RKO (cell line): ENCODE data around the gene PLPP7.

Source experiments
- DNase-seq: peaks from one replicate; pipeline ENCODE4 v3.0.0-alpha.2; 2016; ENCODE audit warnings: low spot score

The PLPP7 gene

DNA sequence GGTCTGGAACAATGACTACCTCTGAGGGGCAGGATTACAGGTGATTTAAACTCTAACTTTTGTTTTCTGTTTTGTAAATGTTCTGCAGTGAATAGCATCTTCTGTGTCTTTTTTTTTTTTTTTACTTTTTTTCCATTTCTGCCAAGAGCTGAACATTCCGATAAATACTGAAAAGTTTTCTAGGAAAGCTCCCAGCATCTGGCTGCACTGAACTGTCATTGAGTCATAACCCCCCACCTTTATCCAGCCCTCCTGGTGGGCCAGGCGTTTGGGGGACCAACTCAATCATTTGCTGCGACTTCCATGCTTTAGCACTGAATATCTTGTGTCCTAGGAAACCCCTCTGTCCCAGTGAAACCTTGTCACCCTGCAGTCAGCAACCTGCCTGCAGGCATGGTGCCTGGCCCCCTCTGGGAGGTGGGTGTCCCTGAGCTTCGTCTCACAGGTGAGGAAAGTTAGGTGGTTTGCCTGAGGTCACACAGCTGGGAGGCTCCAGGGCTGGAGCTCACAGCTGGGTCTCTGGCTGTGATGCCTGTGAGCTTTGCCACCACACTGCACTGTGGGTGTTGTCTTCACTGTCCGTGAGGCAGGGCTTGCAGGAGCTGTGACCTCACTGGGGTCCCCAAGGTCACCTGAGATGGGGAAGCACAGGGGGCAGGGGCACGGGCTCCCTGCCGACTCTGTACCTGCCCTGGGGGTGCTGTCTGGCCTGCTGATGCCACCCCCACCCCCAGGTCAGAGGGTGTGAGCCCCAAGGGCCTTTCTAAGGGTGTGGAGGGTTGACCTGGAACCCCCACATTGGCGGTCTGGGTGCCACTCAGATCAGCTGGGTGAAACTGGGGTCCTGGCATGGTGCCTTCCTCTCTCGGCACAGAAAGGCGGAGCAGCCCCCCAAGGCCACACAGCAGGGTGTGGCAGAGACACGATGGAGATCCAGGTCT lies 14.1 kb downstream of the PLPP7 start:
- DNase-seq: no peak

DNA sequence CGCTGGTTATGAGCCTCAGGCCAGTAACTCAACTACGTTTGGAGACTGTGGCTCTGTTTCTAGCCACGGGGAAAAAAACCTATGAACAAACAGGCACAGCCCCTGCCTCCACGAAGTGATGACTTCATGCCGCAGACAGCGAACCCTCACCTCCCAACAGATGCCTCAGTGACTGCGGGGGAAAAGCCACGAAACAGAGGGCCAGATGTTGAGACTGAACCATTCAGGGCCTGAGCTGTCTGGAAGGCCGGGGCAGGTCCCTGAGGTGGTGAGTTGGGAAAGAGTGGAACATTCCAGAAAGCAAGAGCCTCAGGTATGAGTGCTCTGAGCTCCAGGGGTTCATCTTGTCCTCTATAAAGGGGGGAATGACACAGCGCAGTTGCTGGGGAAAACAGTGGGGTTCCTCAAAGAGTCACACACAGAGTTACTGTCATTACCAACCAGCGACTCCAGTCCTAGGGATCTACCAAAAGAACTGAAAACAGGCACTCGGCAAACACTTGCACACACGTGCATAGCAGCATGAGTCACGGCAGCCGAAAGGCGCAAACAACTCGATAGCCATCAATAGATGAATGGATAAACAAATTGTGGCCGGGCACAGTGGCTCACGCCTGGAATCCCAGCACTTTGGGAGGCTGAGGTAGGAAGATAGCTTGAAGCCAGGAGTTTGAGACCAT lies 15.3 kb downstream of the PLPP7 start:
- no peak for DNase-seq

DNA sequence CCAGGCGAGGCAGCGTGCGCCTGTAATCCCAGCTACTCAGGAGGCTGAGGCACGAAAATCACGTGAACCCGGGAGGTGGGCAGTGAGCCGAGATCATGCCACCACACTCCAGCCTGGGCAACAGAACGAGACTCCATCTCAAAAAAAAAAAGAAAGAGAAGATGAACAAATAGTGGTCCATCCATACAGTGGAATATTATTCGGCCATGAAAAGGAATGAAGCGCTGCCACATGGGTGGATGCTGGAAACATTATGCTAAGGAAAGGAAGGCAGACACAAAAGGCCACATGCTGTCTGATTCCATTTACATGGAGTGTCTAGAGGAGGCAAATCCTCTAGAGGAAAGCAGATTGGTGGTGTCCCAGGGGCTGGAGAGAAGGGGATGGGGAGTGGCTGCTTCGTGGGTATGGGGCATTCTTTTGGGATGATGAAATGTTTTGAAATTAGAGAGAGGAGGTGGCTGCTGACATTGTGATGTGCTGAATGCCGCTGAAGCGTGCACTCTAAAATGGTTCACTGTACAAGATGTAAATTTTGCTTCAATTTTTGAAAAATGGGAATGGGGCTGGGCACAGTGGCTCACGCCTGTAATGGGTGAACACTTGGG lies 17.0 kb downstream of the PLPP7 start:
- DNase-seq: no peak

DNA sequence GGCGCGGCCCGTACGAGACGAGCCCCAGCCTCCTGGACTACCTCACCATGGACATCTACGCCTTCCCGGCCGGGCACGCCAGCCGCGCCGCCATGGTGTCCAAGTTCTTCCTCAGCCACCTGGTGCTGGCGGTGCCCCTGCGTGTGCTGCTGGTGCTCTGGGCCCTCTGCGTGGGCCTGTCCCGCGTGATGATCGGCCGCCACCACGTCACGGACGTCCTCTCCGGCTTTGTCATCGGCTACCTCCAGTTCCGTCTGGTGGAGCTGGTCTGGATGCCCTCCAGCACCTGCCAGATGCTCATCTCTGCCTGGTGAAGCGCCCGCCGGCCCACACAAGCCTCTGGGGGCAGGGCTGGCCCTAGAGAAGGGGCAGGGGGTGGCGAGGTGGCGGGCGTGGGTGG lies 18.5 kb downstream of the PLPP7 start:
- no peak for DNase-seq

DNA sequence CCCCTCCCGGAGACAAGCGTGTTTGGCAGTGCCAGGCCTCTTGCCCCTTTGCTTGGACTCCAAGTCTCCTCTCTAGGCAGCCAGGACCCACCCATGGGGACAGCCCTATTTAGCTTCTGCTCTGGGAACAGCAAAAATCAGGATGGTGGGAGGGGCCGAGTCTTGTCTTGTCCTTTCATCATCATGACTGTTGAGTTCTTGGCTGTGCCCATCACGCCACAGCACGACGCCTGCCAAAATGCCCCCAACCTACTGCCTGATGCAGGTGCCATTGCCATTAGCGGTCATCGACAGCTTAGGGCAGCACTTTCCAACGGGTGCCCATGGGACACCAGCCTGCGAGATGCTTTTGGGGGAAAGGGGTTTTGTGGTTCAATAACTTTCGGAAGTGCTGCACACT lies 18.9 kb downstream of the PLPP7 start:
- no peak for DNase-seq

DNA sequence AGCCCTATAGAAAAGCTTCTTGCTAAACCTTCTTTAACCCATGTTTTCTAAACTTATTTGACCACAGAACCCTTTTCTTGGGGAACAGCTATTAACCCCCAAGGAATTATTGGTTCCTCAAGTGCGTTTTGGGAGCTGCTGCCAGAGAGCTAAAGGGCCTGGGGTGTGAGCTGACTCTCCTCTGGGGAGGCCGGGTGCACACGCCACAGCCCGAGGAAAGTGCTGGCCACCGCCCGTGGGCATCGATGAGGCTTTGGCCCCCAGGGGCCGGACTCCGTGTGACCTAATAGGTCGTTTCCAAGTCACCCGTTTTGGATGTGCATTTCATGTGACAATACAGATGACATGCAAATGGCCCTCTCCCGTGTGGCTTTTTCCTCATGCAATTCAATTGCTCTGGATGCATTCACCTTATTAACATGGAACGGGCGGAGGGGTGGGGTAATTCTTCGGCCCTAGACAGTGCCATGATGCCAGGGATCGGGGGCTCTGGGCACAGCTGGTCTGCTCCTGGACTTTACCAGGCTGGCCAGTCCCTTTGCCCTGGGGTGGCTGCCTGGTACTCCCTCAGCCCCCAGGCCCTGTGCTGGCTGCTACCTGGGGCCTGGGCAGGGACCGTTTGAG lies 19.5 kb downstream of the PLPP7 start:
- no peak for DNase-seq

DNA sequence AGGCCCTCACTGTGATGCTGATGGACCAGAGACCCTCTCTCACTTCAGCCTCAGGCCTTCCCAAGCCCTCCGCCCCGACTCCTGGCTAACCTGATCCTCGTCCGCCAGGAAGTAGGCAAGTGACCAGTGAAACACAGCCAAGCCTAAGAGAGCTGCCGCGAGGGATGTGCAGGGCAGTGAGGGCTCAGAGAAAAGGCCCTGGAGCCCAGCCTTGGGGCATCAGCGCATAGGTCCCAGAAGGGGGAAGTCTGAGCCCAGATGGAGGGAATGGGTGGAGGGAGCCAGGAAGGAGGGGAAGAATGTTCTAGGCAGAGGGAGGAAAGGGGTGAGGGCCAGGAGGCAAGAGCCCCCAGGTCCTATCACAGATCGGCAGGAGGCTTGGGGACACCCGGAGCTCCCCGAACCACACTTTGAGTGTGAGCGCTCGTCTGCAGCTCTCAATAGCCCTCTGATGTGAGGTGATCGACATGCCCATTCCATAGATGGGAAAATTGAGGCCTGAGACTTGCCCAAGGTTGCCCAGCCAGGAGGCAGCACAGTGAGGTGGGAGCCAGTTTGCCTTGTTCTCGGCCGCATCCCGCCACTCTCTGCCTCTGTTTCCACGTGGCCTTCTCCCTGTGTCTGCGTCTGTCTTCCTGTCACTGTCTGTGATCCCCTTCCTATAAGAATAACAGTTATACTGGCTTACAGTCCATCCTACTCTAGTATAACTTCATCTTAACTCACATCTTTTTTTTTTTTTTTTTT lies 20.2 kb downstream of the PLPP7 start:
- no peak for DNase-seq

DNA sequence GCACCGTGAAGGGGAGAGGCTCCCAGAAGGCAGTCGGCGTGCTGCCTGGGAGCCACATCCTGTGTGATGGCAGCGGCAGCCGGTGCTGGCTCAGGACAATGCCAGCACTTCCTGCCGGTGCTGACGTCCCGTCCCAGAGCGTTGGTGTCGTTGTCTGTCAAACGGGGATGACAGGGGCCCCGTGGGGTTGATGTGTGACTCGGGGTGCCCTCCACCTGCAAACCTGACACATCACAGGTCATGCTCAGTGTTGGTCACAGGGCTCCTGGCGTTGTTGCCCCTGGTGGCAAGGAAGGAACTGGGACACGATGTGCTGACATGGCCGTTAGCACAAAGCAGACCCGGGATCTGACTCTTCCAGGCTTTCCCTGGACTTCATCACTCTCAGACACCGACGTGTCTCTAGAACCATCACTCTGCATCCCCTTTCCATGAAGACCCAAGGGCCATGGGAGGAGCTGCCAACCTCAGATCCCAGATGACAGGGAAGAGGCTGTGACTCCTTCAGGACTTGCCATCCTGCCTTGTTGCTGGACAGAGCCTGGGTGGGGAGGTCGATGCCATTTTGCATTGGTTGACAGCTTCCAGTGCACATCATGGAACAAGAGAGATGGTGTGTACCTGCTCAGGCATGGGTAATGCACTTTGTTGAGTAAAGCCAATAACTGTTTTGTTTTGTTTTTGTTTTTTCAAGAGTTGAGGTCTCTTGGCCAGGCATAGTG lies 21.5 kb downstream of the PLPP7 start:
- no peak for DNase-seq

DNA sequence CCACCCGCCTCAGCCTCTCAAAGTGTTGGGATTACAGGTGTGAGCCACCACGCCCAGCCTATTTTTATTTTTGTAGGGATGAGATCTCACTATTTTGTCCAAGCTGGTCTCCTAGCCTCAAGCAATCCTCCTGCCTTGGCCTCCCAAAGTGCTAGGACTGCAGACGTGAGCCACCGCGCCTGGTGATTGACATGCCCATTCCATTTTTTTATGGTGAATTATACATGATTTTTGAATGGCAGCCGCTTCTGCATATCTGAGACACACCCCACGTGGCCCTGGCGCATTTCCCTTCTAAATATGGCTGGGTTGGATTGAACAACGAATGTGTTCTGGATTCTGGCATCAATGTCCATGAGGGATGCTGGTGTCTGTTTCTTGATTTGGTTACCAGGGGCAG lies 22.7 kb downstream of the PLPP7 start:
- no peak for DNase-seq

DNA sequence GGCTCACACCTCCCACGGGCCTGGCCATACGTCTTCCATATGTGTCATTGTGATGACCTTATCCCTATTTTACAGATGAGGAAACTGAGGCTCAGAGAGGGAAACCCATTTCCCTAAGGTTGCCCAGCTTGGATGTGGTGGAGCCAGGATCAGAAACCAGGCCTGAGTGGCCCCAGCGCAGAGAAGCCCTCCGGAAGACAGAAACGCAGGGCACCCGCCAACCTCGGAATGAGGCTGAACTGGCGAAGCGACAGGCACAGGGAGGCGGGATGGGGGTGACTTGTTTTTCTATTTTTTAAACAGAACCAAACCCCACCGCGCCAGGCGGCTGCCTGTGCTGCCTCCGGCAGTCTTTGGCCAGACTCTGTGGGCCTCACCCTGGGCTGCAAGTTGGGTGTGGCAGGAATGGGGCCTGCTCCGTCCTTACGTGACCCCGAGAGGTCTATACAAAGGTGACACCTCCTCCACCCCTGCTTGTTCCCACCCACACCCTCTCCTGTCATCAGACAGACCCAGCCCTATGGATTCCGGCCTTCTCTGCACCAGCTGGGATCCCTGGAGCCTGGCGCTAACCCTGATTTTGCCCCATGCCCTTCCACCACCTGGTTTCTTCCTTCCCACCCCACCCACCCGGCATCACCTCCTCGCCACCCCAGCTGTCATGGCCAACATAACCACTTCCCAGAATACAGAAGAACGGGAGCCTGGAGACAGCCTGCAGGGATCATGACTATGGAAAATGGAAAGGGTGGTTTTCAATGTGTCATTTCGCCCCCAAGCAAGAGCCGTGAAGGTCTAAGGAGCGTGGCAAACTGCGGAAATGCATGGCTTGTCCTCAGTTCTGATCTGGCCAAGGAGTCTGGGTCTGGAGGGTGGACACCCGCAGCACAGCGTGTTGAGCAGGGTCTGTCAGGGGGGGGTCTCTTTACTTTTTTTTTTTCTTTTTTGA lies 23.6 kb downstream of the PLPP7 start:
- DNase-seq: no peak

DNA sequence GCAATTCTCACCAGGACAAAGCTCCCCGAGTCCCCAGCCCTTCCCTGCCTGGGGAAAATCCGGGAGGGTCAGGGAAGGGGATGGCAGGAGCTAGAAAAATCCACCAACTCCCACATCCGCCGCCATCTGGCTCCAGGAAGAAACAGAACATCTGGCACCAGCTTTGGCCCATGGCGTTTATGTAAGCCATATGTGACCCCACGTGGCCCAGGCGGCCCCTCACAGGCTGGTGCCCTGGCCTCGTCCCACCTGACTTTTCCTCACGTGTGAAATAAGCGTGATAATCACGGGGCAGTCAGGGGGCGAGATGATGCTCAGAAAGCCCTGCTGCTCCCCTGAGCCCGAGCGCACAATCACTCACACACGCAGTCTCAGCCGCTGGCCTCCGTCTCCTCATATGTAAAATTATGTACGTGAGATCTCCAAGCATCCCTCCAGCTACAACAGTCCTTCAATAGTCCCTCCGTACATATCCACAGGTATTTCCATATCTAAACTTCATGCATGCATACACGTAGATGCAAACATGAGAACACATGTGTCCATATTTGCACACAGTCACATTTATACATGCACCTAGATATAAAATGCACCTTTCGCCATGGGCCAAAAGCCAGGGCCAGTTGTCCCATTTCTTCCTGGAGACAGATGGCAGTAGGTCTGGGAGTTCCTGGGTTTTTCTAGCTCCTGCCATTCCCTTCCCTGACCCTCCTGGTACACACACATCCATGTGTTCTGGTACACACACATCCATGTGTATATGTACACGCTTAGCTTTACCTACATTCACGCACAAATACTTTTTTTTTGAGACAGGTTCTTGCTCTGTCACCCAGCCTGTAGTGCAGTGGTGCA lies 28.9 kb downstream of the PLPP7 start:
- no peak for DNase-seq

DNA sequence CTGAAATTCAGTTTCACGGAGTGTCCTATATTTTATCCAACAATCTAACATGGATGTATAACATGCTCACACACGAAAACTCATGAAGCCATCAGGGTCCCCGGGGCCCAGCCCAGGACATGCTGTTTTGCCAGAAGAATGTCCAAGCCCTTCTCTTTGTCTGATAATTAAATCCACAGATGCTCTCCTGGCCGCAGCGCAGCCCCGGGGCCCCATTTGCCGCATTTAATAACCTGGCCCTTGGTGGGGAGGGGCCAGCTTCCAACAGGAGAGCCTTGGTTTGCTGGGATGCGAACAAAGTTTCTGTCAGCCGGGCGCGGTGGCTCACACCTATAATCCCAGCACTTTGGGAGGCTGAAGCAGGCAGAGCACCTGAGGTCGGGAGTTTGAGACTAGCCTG lies 30.0 kb downstream of the PLPP7 start:
- DNase-seq: no peak

DNA sequence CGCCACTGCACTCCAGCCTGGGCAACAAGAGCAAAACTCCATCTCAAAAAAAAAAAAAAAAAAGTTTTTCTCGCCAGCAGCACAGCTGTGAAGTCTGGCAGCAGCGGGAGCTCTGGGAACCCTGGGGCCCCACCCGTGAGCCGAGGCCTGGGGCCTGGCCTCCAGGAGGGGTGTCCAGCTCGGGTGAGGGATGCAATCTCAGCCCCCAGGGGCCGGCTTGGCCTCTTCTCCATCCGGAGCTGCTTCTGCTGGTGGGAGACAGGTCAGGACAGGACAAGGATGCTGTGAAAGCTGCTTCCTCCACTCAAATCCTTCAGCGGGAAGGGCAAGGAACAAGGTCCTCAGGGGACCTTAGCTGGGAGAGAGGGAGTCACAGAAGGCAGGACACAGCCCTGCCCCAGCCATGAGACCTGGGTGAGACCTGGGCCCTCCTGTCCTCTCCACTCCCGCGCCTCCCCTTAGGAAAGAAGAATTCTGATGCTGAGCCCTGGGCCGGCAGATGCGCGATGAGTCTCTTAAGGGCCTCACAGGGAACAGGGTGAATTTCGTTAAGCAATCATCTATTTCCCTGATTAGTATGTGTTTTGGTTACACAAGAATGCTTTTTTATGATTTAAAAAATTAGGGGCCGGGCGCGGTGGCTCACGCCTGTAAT lies 30.6 kb downstream of the PLPP7 start:
- DNase-seq: no peak

DNA sequence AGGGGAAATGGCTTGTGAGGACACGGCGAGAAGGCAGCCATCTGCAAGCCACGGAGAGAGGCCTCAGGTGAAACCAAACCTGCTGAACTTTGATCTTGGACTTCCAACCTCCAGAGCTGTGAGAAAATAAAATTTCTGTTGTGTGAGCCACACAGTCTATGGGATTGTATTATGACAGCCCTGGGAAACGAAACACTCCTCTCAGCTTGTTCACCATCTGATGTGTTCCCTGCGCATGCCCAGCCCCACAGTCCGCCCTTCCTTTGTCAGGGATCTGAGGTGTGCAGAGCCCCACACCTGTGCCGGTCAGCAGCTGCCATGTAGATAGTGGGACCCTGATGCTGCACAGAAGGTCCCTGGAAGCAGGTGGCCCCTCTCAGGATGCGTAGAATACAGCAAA lies 34.1 kb downstream of the PLPP7 start:
- no peak for DNase-seq

DNA sequence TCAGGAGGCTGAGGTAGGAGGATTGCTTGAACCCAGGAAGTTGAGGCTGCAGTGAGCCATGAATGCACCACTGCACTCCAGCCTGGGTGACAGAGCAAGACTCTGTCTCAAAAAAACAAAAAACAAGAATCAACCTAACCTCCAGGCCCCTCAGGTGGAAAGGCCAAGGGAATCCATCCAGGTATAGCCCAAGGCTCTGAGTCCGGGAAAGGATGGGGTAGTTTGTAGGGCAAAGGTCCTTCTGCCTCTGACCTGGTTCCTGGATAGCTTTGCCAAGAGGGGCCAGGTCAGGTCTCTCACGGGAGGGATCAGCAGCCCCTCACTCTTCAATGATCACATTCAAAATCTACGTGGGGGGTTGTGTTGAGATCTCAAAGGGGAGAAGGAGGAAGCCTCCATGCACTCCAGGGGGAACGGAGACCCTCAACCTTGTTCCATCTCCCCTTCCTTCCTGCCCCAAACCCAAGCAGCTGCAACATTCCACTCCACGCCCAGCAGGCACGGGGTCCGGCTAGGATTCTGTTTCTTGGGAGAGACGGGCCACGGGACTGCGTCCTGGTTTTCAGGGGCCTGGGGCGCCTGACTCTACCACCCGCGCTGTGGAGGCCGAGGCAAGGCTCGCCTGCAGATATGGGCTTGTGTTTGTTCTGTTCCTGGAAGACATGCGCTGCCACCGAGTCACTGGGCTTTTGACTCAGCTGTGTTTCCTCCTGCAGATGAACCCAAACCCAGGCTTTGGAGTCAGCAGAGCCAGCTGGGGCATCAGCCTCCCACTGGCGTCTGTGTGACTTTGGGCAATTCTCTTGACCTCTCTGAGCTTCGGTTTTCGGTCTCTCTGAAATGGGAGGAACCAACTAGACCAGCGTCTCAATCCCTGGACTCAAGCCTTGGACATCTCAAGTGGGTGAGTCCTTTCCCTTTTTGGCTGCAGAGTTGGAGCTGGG lies 35.5 kb downstream of the PLPP7 start:
- DNase-seq: no peak

DNA sequence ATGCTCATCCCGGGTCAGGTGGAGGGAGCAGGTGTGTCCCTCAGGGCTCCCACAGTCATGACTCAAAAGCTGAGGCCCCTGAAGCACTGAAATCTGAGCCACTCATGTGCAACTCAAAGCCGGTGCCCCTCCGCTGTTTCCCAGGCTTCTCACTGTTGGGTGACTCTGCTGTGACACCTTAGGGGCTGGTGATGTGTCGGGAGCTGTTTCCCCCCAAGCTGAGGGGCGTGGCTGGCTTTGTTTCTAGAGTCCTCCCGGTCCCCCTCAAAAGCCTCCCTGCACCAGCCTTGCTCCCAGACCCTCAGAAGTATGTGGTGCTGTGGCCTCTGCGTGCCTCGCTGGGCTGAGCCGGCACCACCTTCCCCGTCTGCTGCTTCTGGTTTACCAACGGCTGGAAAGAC lies 39.7 kb downstream of the PLPP7 start:
- no peak for DNase-seq

DNA sequence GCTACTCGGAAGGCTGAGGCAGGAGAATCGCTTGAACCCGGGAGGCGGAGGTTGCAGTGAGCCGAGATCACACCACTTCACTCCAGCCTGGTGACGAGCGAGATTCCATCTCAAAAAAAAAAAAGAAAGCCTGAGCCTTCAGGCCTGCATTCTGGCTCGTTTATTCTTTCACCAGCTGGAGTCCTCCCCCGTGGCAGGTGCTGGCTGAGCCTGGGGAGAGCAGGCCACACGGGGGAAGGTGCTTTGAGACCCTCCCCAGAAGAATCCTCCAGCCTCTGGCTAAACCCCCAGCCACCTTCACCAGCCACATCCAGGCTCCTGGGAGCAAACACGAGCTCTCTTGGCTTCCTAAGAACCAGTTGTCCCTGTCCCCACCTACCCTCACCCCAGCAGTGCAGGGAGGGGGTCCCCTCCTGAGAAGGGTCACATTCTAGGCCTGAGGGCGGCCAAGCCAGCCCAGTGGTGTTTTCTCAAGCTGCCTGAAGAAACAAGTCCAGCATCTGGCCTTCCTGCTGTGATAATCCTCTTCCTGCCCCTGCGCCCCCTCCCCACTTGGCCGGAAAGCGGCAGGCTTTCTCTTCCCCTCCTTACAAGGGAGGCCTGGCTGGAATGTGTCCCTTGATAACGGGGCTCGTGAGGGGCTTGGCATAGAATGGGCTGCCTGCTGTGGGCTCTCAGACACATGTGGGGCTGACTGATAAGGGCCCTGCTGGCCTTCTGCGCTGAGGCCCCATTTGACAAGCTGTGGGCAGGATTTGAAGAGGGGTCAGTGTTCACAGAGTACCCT lies 41.5 kb downstream of the PLPP7 start:
- no peak for DNase-seq
